ENCODE results near the gene PNPLA7.
A peak's percentile ranks its signal among the peaks of the same experiment; 100 is the strongest.
"Not testable (repeated sequence)": the region's sequence is repeated elsewhere in the genome, so short reads cannot be mapped to it uniquely, and the experiment has no call there.

The PNPLA7 gene

DNA sequence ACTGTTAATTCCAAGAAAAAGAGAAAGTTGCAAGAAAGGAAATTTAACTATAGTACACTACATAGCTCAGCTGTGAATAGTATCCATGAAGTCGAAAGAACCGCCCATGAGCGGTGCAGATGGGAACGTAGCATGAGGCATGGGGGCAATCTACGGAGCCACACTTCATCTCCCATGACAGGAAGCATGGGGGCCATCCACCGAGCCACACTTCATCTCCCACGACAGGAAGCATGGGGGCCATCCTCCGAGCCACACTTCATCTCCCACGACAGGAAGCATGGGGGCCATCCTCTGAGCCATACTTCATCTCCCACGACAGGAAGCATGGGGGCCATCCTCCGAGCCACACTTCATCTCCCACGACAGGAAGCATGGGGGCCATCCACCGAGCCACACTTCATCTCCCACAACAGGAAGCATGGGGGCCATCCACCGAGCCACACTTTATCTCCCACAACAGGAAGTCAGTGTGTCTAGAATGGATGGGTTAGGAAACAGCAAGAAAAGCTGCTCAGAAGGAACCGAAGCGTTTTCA lies 13.5 kb downstream of the PNPLA7 start:
- peak; percentile 50 for DNase-seq

GRCh38 chr9:137535120-137535428 lies 15.1 kb downstream of the PNPLA7 start:
- DNase-seq: no peak

GRCh38 chr9:137534256-137535119 lies 15.7 kb downstream of the PNPLA7 start:
- DNase-seq: peak; percentile 25

DNA sequence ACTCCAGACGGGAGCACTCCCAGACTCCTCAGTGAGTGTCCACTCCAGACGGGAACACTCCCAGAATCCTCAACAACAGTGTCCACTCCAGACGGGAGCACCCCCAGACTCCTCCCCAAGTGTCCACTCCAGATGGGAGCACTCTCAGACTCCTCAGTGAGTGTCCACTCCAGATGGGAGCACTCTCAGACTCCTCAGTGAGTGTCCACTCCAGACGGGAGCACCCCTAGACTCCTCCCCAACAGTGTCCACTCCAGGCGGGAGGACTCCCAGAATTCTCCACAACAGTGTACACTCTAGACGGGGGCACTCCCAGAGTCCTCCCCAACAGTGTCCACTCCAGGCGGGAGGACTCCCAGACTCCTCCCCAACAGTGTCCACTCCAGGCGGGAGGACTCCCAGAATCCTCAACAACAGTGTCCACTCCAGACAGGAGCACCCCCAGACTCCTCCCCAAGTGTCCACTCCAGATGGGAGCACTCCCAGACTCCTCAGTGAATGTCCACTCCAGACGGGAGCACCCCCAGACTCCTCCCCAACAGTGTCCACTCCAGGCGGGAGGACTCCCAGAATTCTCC lies 17.2 kb downstream of the PNPLA7 start:
- not testable (repeated sequence) for DNase-seq

- no peak for DNase-seq
Observed at GRCh38 chr9:137531099-137531765, 19.0 kb downstream of the PNPLA7 start.

- no peak for DNase-seq
Observed at GRCh38 chr9:137530331-137530730, 19.9 kb downstream of the PNPLA7 start.

- DNase-seq: no peak
Observed at GRCh38 chr9:137524981-137525317, 25.3 kb downstream of the PNPLA7 start.

DNA sequence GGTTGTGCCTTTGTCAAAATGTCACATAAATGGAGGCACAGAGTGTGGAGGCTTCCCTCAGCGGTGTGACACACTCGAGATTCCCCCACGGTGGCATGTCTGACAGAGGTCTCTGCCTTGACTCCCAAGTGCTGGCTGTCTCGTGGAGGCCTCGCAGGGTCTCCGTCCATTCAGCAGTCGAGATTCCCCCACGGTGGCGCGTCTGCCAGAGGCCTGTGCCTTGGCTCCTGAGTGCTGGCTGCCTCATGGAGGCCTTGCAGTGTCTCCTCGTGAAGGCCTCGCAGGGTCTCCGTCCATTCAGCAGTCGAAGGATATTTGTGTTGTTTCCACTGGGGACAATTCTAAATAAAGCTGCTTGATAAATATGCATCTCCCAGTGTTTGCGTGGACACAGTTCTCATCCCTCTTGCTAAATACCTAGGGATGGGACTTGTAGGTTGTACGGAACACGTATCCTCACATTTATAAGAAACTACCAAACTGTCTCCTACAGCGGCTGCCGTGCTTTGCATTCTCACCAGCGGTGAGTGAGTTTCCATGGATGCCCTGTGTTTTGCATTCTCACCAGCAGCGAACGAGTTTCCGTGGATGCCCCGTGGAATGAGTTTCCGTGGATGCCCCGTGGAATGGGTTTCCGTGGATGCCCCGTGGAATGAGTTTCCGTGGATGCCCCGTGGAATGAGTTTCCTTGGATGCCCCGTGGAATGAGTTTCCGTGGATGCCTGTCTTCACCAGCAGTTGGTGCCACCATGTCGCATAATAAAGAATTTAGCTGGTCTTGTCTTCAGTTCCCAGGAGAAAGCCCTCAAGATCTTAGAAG lies 25.8 kb downstream of the PNPLA7 start:
- DNase-seq: no peak

- no peak for DNase-seq
Observed at GRCh38 chr9:137522746-137523455, 27.3 kb downstream of the PNPLA7 start.

DNA sequence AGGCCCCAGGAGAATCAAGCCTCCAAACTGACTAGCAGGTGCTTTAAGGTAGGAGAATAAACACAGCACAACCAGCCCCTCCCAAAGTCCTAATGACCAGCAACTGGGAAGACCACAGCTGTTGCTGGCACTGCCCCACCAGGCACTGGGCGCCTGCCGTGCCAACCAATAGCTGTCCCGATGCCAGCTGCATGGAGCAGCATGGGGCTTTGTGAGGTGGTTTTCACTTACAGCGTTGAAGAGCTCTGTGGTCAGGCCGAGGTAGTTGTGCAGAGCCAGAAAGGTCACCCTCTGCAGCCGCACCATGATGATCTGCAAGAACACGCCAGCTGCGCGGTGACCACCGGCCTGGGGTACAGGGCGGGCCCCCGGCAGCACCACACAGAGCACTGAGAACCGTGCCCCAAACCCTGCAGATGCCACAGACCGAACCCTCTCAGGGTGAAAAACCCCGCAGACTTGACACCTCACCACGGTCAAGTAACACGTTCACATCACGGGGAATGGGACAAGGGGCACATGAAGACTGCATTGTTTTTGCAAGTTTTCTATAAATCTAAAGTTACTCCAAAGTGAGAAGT lies 28.7 kb downstream of the PNPLA7 start:
- no peak for DNase-seq

DNA sequence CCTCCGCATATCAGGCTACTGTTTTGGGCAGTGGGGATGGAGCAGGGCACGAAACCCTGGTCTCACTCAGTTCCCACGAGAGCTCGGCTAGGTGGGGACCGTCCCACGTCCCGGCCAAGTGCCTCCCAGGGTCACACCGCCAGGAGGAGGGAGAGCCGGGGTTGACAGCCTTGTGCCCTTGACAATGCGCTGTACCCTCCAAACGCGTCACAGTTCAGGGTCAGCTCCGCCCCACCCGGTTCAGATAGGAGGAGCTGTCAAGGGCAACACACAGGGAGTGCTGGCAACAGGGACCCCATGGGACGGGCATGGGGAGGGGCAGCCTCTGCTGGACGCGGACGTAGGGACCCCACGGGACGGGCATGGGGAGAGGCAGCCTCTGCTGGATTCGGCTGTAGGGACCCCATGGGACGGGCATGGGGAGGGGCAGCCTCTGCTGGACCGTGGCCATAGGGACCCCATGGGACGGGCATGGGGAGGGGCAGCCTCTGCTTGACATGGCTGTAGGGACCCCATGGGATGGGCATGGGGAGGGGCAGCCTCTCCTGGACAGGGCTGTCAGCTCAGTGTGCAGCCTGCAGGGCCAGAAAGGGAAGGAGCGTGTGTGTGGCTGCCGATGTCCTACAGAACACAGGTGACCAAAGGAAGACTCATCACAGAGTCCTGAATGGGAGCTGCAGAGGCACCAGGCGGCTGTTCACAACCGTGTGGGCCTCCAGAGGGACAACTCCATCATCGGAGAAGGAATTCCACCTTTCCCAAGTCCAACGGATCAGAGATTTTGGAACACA lies 29.4 kb downstream of the PNPLA7 start:
- no peak for DNase-seq

GRCh38 chr9:137519553-137519952 lies 30.6 kb downstream of the PNPLA7 start:
- DNase-seq: no peak

- not testable (repeated sequence) for DNase-seq
Observed at GRCh38 chr9:137518661-137519459, 31.3 kb downstream of the PNPLA7 start.

GRCh38 chr9:137516144-137516917 lies 33.9 kb downstream of the PNPLA7 start:
- no peak for DNase-seq

GRCh38 chr9:137515338-137515724 lies 34.9 kb downstream of the PNPLA7 start:
- no peak for DNase-seq

- no peak for DNase-seq
Observed at GRCh38 chr9:137514691-137515337, 35.4 kb downstream of the PNPLA7 start.

DNA sequence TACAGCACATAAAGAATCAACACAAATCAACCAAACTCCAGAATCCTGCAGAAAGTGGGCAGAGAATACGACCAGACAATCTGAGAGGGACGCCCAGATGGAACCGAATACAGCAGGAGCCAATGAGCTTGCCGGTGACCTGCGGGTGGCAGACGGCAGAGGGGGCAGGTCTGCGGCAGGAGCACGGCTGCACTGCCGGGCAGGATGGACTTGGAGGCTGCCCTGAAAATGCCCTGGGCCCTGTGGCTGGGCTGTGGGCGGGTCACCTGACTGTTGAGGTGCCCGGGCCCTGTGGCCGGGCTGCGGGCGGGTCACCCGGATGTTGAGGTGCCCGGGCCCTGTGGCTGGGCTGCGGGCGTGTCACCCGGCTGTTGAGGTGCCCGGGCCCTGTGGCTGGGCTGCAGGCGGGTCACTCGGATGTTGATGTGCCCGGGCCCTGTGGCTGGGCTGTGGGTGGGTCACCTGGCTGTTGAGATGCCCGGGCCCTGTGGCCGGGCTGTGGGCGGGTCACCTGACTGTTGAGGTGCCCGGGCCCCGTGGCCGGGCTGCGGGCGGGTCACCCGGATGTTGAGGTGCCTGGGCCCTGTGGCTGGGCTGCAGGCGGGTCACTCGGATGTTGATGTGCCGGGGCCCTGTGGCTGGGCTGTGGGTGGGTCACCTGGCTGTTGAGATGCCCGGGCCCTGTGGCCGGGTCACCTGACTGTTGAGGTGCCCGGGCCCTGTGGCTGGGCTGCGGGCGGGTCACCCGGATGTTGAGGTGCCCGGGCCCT lies 36.2 kb downstream of the PNPLA7 start:
- not testable (repeated sequence) for DNase-seq

GRCh38 chr9:137513136-137513535 lies 37.1 kb downstream of the PNPLA7 start:
- DNase-seq: not testable (repeated sequence)

Data from GDM1 (cell line).